ENCODE data around the gene SCNN1A.

Gene SCNN1A

GRCh38 chr12:6384499-6385436 lies 9.4 kb upstream of the SCNN1A start:
- peak overlapping the region; percentile 84 to 94 for H3K4me3 ChIP-seq (ENCODE audit: low read depth in 1 of 2, low read length in 1 of 2)
- H3K9me3 ChIP-seq: no peaks in the 10 kb centered on the region
- peaks cover 12% of the 10 kb centered on the region for H3K36me3 ChIP-seq
- H3K27ac ChIP-seq: peak overlapping the region; percentile 86
- no peak for TF ChIP-seq CTCF (IDR thresholded peaks at IDR 0.05)
- peaks cover 24 to 25% of the 10 kb centered on the region in 2 experiments for H3K4me1 ChIP-seq (ENCODE audit: control insufficient read depth in 1 of 2, insufficient read depth in 1 of 2, low read depth in 1 of 2, low read length in 1 of 2)
- H3K27me3 ChIP-seq: no peaks in the 10 kb centered on the region

GRCh38 chr12:6383572-6384498 lies 8.5 kb upstream of the SCNN1A start, which contains the start of gene LTBR:
TSS of gene LTBR (plus strand) at chr12:6384162. CDS start at chr12:6384359, 197 bp downstream.
- no peak for TF ChIP-seq CTCF (IDR thresholded peaks at IDR 0.05)
- Histone ChIP-seq H3K36me3 (peaks cover 9% of the 10 kb centered on the region), H3K4me3 (ENCODE audit: low read depth in 1 of 2, low read length in 1 of 2) (peak within 1 kb of the TSS; percentile 84 to 94), H3K9me3 (no peaks in the 10 kb centered on the region), H3K27me3 (no peaks in the 10 kb centered on the region), H3K27ac (peak within 1 kb of the TSS; percentile 86), H3K4me1 (ENCODE audit: control insufficient read depth in 1 of 2, insufficient read depth in 1 of 2, low read depth in 1 of 2, low read length in 1 of 2) (peaks cover 24 to 25% of the 10 kb centered on the region in 2 experiments)

GRCh38 chr12:6382982-6383381 lies 7.6 kb upstream of the SCNN1A start:
- peak overlapping the region; percentile 84 to 94 for H3K4me3 ChIP-seq (ENCODE audit: low read depth in 1 of 2, low read length in 1 of 2)
- no peaks in the 10 kb centered on the region for H3K9me3 ChIP-seq
- H3K27me3 ChIP-seq: no peaks in the 10 kb centered on the region
- H3K4me1 ChIP-seq (ENCODE audit: control insufficient read depth in 1 of 2, insufficient read depth in 1 of 2, low read depth in 1 of 2, low read length in 1 of 2): peaks cover 24 to 25% of the 10 kb centered on the region in 2 experiments
- H3K27ac ChIP-seq: peak overlapping the region; percentile 86
- TF ChIP-seq CTCF (IDR thresholded peaks at IDR 0.05): no peak
- H3K36me3 ChIP-seq: peaks cover under 1% of the 10 kb centered on the region

- H3K27me3 ChIP-seq: no peaks in the 10 kb centered on the region
- H3K4me1 ChIP-seq (ENCODE audit: control insufficient read depth in 1 of 2, insufficient read depth in 1 of 2, low read depth in 1 of 2, low read length in 1 of 2): peaks cover 25 to 26% of the 10 kb centered on the region in 2 experiments
- TF ChIP-seq CTCF (IDR thresholded peaks at IDR 0.05): no peak
- no peaks in the 10 kb centered on the region for H3K9me3 ChIP-seq
- no peak overlapping the region for H3K27ac ChIP-seq
- H3K36me3 ChIP-seq: no peaks in the 10 kb centered on the region
- no peak overlapping the region for H3K4me3 ChIP-seq (ENCODE audit: low read depth in 1 of 2, low read length in 1 of 2)
These were observed 7.0 kb upstream of the SCNN1A start for GRCh38 chr12:6382371-6382770.

All from neutrophil (primary cell).